Activated T-cell treated with anti-CD3 and anti-CD28 coated beads, Interleukin-2, amount 50 U/mL, for 4 hours (primary cell): ENCODE results near the gene SEMA3A. TPM values are rescaled to one million over a fixed set of nuclear protein-coding genes. Genes with fewer than 3 reads are reported as not detected.
A peak's percentile ranks its signal among the peaks of the same experiment; 100 is the strongest.

ENCODE experiments used
- ATAC-seq, 2 donors: fragments of 200-7000 bp; cut with Tn5 transposase; one replicate each; pipeline ENCODE4 v1.10.0; 2021
- DNase-seq: peaks from one replicate; pipeline ENCODE4 v3.0.0-alpha.2; 2020
- H3K27me3 Mint-ChIP-seq: one replicate; pipeline ENCODE4 v1.8.0; 2021; ENCODE audit warnings: low read depth, mixed read lengths
- H3K36me3 Mint-ChIP-seq: one replicate; pipeline ENCODE4 v1.8.0; 2022; ENCODE audit warnings: mixed read lengths; ENCODE audit not compliant: insufficient read depth
- H3K4me1 Mint-ChIP-seq: one replicate; pipeline ENCODE4 v1.8.0; 2021; ENCODE audit warnings: low read depth, mixed read lengths
- H3K4me3 Mint-ChIP-seq: one replicate; pipeline ENCODE4 v1.8.0; 2021; ENCODE audit warnings: mild to moderate bottlenecking, moderate library complexity, mixed read lengths
- H3K9me3 Mint-ChIP-seq: one replicate; pipeline ENCODE4 v1.8.0; 2021; ENCODE audit warnings: mixed read lengths
- total RNA-seq, 3 donors: library from RNA; stranded (reverse); gene quantifications; one replicate each; pipeline ENCODE4 v1.2.1, GENCODE V29; 2021

SEMA3A gene
- total RNA-seq, 3 donors from 2014 or later, result 0.03 to 0.11 (median 0.08) TPM

GRCh38 chr7:84210301-84210700 is 15.7 kb upstream of the SEMA3A start:
- no peak for DNase-seq
- Mint-ChIP-seq H3K36me3 (no peaks in the 10 kb centered on the region), H3K9me3 (no peaks in the 10 kb centered on the region), H3K4me3 (no peak overlapping the region), H3K4me1 (no peaks in the 10 kb centered on the region), H3K27me3 (no peaks in the 10 kb centered on the region)
- no peak for ATAC-seq

DNA sequence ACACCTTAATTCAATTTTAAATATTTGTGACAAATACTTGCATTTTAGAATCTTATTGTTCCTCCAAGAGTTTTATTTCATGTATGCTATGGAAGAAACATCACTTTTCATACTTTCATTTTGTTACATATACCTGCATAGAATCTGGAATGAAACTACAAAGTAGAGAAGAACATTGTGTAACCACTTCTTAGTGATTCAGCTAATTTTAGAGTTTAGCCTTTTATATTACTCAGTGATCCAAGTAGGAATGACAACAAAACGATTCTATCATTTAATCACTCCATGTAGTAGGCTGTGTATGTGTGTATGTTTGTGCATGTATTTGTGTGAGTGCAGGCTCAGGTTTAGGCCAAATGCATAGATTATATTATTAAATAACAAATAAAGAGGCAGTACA is 14.4 kb upstream of the SEMA3A start:
- ATAC-seq, result no peak
- Mint-ChIP-seq H3K9me3 (no peaks in the 10 kb centered on the region), H3K27me3 (no peaks in the 10 kb centered on the region), H3K4me1 (no peaks in the 10 kb centered on the region), H3K36me3 (no peaks in the 10 kb centered on the region), H3K4me3 (no peak overlapping the region)
- no peak for DNase-seq

- no peak for ATAC-seq
- Mint-ChIP-seq H3K9me3 (no peaks in the 10 kb centered on the region), H3K4me3 (no peak overlapping the region), H3K36me3 (no peaks in the 10 kb centered on the region), H3K4me1 (no peaks in the 10 kb centered on the region), H3K27me3 (no peaks in the 10 kb centered on the region)
- DNase-seq, result no peak
Measured at GRCh38 chr7:84207615-84208014, 13.0 kb upstream of the SEMA3A start.

GRCh38 chr7:84207025-84207424 is 12.4 kb upstream of the SEMA3A start:
- no peaks in the 10 kb centered on the region for H3K36me3 Mint-ChIP-seq
- DNase-seq (no peak), ATAC-seq (no peak)
- no peaks in the 10 kb centered on the region for H3K4me1 Mint-ChIP-seq
- H3K27me3 Mint-ChIP-seq, result no peaks in the 10 kb centered on the region
- H3K4me3 Mint-ChIP-seq, result no peak overlapping the region
- no peaks in the 10 kb centered on the region for H3K9me3 Mint-ChIP-seq

DNA sequence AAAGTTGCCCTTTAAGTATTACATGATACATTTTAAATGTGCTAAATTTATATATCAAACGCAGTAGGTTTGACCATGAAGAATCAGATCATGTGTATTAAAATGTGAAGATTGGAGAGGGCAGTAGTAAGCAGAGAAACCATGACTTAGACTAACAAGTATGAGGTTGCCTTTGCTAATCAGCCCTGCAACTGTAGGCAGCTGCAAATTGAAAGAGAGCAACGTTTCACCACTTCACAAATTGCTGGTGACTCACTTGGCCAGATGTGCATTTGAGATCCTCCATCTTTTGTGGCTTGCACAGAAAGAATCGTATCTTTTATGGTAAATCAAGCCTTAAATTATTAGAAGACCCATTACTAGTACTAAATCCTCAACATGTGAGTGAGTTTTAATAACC is 10.1 kb upstream of the SEMA3A start:
- DNase-seq, result no peak
- Mint-ChIP-seq H3K9me3 (no peaks in the 10 kb centered on the region), H3K4me3 (no peak overlapping the region), H3K27me3 (no peaks in the 10 kb centered on the region), H3K36me3 (no peaks in the 10 kb centered on the region), H3K4me1 (no peaks in the 10 kb centered on the region)
- ATAC-seq, result no peak

DNA sequence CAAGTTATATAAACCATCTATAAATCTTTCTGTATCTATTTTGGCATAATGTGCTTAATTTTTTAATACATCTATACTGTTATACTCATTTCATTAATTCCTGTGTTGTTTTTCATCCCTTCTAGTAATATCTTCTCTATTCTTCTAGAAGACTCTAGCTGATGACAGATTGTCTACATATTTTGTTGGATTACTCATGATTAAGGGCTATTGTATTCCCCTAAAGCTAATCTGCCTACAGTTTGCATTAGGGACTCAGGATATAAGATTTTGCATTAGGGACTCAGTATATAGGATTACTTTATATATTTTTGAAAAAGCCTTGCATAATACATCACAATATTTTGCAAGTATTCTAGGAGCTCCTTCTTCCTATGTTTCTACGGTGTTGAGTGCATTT is 8.3 kb upstream of the SEMA3A start:
- Mint-ChIP-seq H3K4me3 (no peak overlapping the region), H3K4me1 (no peaks in the 10 kb centered on the region), H3K27me3 (no peaks in the 10 kb centered on the region), H3K36me3 (no peaks in the 10 kb centered on the region), H3K9me3 (no peaks in the 10 kb centered on the region)
- ATAC-seq, result no peak
- no peak for DNase-seq

GRCh38 chr7:84200859-84201258 is 6.3 kb upstream of the SEMA3A start:
- H3K4me1 Mint-ChIP-seq, result peaks cover 1% of the 10 kb centered on the region
- no peaks in the 10 kb centered on the region for H3K36me3 Mint-ChIP-seq
- no peak for DNase-seq
- peaks cover 2% of the 10 kb centered on the region for H3K27me3 Mint-ChIP-seq
- ATAC-seq, result no peak
- H3K4me3 Mint-ChIP-seq, result no peak overlapping the region
- no peaks in the 10 kb centered on the region for H3K9me3 Mint-ChIP-seq

DNA sequence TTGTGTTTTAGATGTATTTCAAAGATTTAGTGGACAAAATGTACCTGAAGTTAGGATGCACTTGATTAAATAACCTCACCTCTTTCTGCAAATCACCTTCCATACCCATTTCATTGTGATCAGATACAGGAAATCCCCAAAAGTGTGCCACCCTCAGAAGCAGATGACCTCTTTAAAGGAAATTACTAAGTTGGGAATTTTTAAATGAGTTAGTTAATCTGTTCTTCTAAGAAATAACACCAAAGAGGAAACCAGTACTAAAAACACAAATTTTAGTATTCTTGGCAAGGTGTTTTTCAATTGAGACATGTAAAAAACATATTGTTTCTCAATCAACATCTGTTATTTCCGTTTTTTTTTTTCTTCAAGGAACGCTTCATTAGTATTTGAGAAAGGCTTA is 4.6 kb upstream of the SEMA3A start:
- no peak for DNase-seq
- Mint-ChIP-seq H3K9me3 (no peaks in the 10 kb centered on the region), H3K36me3 (no peaks in the 10 kb centered on the region), H3K4me3 (no peak overlapping the region), H3K4me1 (peaks cover 13% of the 10 kb centered on the region), H3K27me3 (peaks cover 2% of the 10 kb centered on the region)
- ATAC-seq, result no peak

DNA sequence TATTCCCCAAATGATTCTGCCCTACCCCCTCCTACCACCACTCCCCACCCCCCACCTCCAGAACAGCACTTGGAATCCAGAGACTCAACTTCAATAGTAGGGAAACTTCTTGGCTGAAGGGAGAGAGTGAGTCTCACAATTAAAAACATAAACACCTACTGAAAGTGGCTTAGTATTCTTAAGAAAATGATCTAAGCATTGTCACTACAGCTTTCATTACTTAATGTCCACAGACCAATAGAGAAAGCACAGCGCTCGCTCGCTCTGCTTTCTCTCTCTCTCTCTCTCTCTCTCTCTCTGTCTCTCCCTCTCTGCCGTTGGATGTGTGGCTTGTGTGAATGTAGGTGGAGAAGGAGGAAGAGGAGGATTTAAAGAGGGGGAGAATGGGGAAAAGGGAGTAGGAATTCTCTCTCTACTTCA is 1.5 kb upstream of the SEMA3A start:
- Mint-ChIP-seq H3K27me3 (peaks cover 2% of the 10 kb centered on the region), H3K36me3 (no peaks in the 10 kb centered on the region), H3K4me1 (peaks cover 20% of the 10 kb centered on the region), H3K4me3 (no peak overlapping the region), H3K9me3 (no peaks in the 10 kb centered on the region)
- no peak for DNase-seq
- no peak for ATAC-seq

GRCh38 chr7:84195295-84196060 is 889 bp upstream of the SEMA3A start:
- DNase-seq (no peak), ATAC-seq (peak in 1 of 2 donors; percentile 9)
- H3K9me3 Mint-ChIP-seq, result no peaks in the 10 kb centered on the region
- H3K36me3 Mint-ChIP-seq, result no peaks in the 10 kb centered on the region
- H3K4me1 Mint-ChIP-seq, result peaks cover 20% of the 10 kb centered on the region
- H3K27me3 Mint-ChIP-seq, result peaks cover 2% of the 10 kb centered on the region
- H3K4me3 Mint-ChIP-seq, result peak overlapping the region; percentile 87

GRCh38 chr7:84193747-84194146 is 842 bp downstream of the SEMA3A start:
- Mint-ChIP-seq H3K4me1 (peaks cover 20% of the 10 kb centered on the region), H3K27me3 (peaks cover 2% of the 10 kb centered on the region), H3K4me3 (no peak overlapping the region), H3K9me3 (no peaks in the 10 kb centered on the region), H3K36me3 (no peaks in the 10 kb centered on the region)
- no peak for ATAC-seq
- DNase-seq, result no peak

DNA sequence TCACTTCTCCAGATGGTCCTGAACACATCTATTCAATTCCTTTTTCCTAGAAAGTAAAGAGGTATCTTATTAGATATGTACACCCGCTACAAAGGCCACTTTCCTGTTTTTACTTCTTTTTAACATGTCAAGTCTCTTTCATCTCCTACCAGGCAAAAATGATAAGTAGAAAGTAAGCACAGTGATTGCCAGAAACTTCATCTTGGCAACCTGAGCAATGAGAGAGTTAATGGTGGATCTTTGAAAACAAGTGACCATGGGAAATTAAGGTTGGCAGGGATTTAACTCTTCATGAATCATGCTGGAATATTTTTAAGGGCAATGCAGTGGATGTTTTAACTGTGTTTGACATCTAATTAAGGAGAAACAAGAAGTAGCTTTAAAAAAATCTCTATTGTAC is 2.7 kb downstream of the SEMA3A start:
- no peak for ATAC-seq
- Mint-ChIP-seq H3K4me3 (no peak overlapping the region), H3K36me3 (no peaks in the 10 kb centered on the region), H3K9me3 (no peaks in the 10 kb centered on the region), H3K4me1 (peaks cover 29% of the 10 kb centered on the region), H3K27me3 (peaks cover 2% of the 10 kb centered on the region)
- no peak for DNase-seq

- H3K27me3 Mint-ChIP-seq, result peaks cover 2% of the 10 kb centered on the region
- ATAC-seq (no peak), DNase-seq (no peak)
- H3K4me3 Mint-ChIP-seq, result no peak overlapping the region
- no peaks in the 10 kb centered on the region for H3K9me3 Mint-ChIP-seq
- no peaks in the 10 kb centered on the region for H3K36me3 Mint-ChIP-seq
- H3K4me1 Mint-ChIP-seq, result peaks cover 30% of the 10 kb centered on the region
Measured at GRCh38 chr7:84191261-84191660, 3.3 kb downstream of the SEMA3A start.

DNA sequence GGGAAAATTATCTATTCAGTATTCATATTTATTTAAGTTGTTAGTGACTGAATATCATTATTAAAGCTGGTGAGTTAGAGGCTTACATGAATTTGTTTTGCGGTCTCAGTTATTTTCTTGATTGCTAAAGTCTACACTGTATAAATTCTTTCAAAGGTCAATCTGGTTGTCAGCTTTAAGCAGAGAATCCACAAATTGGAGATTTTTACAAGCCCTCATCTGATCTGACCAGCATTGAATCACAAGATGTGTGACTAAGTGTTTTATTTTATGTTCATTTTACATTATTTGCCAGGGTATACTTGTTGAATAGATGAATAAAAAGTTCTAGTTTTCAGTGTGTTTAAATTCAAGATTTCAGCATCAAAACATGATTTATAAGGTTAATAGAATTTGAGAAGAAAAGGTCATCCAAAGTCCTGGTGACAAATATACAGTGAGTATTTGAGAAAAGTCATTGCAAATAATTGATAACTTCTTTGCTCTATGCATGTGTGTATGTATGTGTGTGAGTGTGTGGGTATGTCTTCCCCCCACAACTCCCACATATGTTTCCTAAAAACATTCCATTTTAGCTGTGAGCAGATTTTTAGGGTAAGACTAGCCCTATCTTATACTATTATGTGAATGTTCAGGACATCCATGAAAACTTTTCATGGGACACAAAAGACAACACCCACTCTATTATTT is 4.4 kb downstream of the SEMA3A start:
- no peak overlapping the region for H3K4me3 Mint-ChIP-seq
- ATAC-seq (no peak), DNase-seq (no peak)
- H3K27me3 Mint-ChIP-seq, result no peaks in the 10 kb centered on the region
- no peaks in the 10 kb centered on the region for H3K36me3 Mint-ChIP-seq
- peaks cover 25% of the 10 kb centered on the region for H3K4me1 Mint-ChIP-seq
- no peaks in the 10 kb centered on the region for H3K9me3 Mint-ChIP-seq

- Mint-ChIP-seq H3K27me3 (no peaks in the 10 kb centered on the region), H3K9me3 (peaks cover 8% of the 10 kb centered on the region), H3K36me3 (no peaks in the 10 kb centered on the region), H3K4me1 (peaks cover 15% of the 10 kb centered on the region), H3K4me3 (no peak overlapping the region)
- DNase-seq (no peak), ATAC-seq (no peak)
Measured at GRCh38 chr7:84188786-84189405, 5.7 kb downstream of the SEMA3A start.
